GM21723 (cell line): ENCODE measurements around the gene FIS1.
A peak's percentile ranks its signal among the peaks of the same experiment; 100 is the strongest.
"Not testable (repeated sequence)": the region's sequence is repeated elsewhere in the genome, so short reads cannot be mapped to it uniquely, and the experiment has no call there.

ENCODE experiments used
- ATAC-seq: cut with Tn5 transposase; IDR thresholded peaks from one replicate; pipeline ENCODE4 v1.9.1; 2021; ENCODE audit warnings: mild to moderate bottlenecking, moderate library complexity; ENCODE audit not compliant: unreplicated experiment

FIS1 gene

DNA sequence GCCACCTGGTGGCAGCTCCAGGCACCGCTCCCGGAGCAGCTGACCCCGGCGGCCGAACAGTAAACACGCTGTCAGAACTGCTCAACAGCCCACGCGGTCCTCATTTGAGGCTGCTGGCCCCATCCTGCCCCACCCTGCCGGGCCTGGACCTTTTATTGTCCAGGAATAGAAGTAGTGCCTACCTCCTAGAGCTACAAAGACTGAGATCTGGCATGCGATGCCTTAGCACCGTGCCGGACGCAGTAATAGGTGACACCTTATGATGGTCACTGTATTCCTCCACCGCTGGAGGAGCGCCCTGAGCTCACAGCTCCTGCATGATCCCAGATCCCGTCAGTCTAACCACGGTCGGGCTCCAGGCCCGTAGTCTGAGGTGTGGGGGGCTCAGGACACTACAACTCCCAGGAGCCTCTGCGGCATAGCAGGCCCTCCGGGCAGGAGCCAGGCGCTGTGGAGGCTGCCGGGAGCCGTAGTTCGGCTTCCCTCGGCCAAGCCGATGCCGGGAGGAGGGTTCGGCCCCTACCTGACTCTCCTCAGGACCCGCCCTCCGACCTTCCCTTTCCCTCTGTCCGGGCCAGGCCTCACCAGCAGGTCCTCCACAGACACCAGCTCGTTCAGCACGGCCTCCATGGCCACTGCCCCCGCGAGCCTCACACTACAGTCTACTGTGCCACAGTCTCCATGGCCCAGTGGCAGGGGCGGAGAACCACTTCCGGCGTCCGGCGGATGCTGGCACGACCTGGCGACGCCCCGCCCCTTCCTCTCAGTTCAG lies at the start of gene FIS1:
Gene FIS1 (minus strand): TSS at position 707 of the 772 bp plus-strand sequence. CDS start 77 bp downstream, at position 630.
- ATAC-seq = peak; percentile 92

GRCh38 chr7:101294039-101294831 lies 49.4 kb upstream of the FIS1 start:
- no peak for ATAC-seq

DNA sequence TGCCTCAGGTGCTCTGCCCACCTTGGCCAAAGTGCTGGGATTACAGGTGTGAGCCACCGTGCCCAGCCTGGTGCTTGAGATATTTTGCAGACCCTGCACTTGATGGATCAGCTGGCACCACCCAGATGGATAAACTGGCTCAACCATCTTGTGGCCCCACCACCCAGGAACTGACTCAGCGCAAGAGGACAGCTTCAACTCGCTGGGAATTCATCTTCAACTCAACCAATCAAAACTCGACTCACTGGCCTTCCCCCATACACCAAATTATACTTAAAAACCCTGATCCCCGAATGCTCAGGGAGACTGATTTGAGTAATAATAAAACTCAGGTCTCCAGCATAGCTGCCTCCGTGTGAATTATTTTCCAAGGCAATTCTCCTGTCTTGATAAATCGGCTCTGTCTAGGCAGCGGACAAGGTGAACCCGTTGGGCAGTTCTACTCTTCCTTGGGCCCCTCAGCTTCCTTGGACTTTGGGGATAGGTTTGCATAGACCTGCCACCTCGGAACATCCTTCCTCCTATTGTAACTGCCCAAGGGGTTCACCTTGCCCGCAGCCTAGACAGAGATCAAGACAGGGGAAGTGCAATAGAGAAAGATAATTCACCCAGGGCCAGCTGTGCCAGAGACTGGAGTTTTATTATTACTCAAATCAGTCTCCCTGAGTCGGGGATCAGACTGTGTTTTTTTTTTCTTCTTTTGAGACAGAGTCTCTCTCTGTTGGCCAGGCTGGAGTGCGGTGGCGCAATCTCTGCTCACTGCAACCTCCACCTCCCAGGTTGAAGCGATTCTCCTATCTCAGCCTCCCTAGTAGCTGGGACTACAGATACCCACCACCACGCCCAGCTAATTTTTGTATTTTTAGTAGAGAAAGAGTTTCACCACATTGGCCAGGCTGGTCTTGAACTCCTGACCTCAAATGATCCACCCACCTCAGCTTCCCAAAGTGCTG lies 48.5 kb upstream of the FIS1 start:
- ATAC-seq = not testable (repeated sequence)

- ATAC-seq = not testable (repeated sequence)
These were observed 47.7 kb upstream of the FIS1 start for GRCh38 chr7:101292566-101292965.

GRCh38 chr7:101290186-101291037 lies 45.5 kb upstream of the FIS1 start:
- peak; percentile 67 for ATAC-seq

- ATAC-seq = peak; percentile 81
These were observed 44.8 kb upstream of the FIS1 start for GRCh38 chr7:101289687-101290086.

- no peak for ATAC-seq
These were observed 43.6 kb upstream of the FIS1 start for GRCh38 chr7:101288439-101288838.

DNA sequence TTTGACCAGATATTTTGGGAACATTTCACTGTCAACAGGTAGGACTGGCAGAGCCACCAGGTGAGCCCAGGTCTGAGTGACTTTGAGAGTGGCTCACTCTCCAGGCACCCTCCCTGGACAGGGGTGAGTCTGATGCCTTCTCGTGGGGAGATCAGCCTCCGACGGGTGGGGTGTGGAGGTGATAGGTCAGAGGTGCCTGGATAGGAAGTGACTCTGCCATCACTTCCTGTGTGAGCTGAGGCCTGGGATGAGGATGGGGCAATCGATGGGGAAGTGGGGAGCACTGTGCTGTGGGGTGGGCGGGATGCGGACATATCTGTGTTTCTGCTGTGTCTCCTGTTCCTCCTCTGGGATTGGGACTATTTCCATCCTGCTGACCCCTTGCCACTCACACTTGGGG lies 42.2 kb upstream of the FIS1 start:
- no peak for ATAC-seq

DNA sequence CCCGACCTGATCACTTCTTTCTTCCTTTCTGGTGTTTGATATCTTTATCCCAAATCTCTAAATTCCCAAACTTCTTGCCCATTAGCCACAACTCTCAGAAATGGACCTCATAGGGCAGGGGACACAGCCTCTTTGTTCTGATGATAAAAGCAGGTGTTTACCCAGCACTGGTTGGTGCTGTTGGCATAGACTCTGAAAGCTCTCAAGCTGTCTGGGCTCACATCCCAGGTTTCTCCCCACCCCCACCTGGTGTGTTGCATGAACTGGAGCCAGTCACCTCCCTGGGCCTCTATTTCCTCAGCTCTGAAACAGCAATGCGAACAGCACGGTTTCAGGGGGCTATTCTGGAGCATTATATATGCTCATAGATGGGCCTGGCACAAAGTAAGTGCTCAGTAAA lies 41.0 kb upstream of the FIS1 start:
- ATAC-seq = not testable (repeated sequence)

DNA sequence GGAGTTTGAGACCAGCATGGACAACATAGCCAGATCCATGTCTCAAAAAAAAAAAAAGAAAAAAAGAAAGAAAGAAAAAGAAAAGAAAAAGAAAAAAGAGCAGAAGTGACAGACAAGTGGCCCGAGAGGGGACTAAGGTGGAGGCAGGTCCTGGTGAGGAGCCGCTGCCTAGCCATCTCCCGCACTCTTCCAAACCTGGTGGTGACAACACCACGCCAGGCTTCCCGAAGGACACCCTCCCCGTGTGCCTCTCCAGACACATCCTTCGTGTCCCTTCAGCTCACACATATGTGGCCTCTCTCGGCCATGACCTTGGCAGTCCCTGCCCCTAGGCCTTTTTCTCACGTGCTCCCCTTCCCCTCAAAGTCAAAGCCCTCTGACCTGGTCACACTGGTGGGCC lies 40.3 kb upstream of the FIS1 start:
- ATAC-seq = no peak

- not testable (repeated sequence) for ATAC-seq
These were observed 36.0 kb upstream of the FIS1 start for GRCh38 chr7:101280912-101281311.

DNA sequence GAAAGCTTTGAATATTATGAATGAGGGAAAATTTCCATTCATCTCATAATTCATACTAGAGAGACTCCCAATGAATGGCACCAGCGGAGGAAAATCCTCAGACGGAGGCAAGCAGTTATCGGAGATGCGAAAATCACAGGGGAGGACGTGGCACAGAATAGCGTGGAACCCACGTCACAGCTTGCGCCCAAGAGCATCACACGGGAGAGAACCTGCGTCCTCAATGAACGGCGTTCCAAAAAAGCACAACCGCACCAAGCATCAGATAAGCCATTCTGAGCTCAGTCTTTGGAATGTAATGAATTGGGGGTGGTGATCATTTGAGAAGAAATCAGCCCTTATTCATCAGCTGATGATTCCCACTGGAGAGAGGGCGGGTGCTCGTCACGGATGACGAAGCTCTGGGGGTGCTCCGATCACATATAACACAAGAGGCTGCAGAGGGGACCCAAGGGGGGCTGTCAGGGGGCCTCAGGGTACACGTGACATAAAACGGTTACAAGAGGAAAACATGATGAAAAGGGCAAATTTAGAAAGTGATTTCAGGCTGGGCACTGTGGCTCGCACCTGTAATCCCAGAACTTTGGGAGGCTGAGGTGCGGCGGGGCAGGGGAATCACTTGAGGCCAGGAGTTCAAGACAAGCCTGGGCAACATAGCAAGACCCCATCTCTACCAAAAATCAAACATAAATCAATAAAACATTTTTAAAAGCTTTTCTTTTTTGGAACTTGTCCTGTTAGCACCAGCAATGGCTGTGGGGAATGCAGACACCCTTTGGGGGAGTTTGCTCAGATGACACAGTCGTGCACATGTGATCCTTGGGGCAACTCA lies 33.8 kb upstream of the FIS1 start:
- no peak for ATAC-seq

DNA sequence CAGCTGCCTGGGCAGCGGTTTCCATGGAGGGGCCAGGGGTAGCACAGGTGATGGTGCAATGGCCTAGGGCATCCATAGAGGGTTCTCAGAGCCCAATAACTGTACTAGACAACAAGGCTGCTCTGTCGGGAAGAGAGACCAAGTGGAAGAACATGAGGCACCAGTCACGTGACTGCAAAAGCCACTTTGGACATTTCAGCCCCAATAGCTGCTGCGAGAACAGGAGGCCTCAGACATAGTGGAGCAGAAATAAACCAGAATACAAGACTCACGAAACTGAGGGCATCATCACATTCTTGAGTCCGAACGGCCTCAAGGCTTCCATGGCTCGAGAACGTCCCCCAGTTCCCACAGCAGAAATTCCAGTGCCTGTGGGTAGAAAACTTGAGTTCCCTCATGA lies 32.3 kb upstream of the FIS1 start:
- no peak for ATAC-seq

DNA sequence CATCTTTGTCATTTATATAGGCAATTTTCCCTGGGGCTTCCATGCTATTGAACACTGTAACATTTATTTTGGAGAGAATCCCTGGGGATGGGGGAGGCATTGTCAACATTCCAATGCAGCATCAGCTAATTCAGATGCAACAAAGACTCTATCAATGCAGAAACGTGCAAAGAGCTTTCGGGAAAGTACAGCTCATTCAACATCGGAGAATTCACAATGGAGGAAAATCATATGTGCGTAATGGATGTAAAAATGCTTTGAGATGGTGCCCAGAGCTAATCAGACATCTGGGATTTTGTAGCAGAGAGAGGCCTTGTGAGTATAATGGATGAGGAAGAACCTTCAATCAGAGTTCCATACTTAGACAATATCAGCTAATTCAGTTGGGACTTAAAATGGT lies 28.3 kb upstream of the FIS1 start:
- ATAC-seq = no peak

DNA sequence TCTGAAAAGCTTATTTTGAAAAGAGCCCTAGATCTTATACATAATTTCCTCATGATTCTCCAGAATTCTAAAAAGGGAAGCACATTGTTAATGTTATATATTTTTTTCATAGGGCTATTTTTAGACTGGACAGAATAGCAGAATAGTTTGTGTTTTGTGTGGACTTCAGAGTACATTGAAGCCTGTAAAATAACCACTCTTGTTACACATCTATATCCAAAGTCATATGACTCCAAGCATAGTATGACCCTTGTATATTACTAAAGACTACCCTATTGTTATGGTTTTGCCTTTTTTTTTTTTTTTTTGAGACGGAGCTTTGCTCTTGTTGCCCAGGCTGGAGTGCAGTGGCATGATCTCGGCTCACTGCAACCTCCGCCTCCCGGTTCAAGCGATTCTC lies 26.1 kb upstream of the FIS1 start:
- no peak for ATAC-seq

DNA sequence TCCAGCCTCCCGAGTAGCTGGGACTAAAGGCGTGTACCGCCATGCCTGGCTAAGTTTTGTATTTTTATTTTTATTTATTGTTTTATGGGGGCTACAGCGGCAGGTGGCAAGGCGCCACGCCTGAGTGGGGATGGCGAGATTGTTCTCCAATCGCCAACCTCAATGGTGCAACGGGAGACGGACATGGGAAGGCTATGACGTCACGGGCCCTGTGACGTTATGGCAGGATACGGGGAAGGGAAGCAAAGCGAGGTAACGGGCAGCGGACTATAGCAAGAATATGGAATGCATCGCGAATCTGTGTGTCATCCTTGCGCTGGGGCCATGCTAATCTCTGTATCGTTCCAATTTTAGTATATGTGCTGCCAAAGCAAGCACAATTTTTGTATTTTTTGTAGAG lies 24.8 kb upstream of the FIS1 start:
- ATAC-seq = no peak

- ATAC-seq = no peak
These were observed 21.0 kb upstream of the FIS1 start for GRCh38 chr7:101265622-101266516.

- ATAC-seq = not testable (repeated sequence)
These were observed 19.3 kb upstream of the FIS1 start for GRCh38 chr7:101264102-101264706.
